OCI-LY3 (cell line): Measurements from ENCODE around the gene MINDY4.

Experiments used
- H2AFZ ChIP-seq: fragments of 200-600, 300-600 bp; shearing (Covaris generic); 2 replicates; pipeline ENCODE4 v1.6.0; 2014; ENCODE audit warnings: antibody characterized with exemption, low read depth, low read length
- H3K27ac ChIP-seq: fragments of 200-600, 300-600 bp; sonication (generic); 2 replicates; pipeline ENCODE4 v1.5.1; 2014; ENCODE audit warnings: mild to moderate bottlenecking, low read length, moderate library complexity, mixed read lengths
- H3K27me3 ChIP-seq: fragments of 200-600, 300-600 bp; sonication (generic); 2 replicates; pipeline ENCODE4 v1.6.1; 2014; ENCODE audit warnings: low read depth, low read length, mixed read lengths
- H3K36me3 ChIP-seq: fragments of 200-600, 300-600 bp; sonication (generic); replicated peaks from 2 replicates; pipeline ENCODE3; 2014; ENCODE audit warnings: low read depth, low read length, mixed read lengths
- H3K4me1 ChIP-seq: fragments of 300-600, 200-600 bp; sonication (generic); 2 replicates; pipeline ENCODE4 v1.6.1; 2014; ENCODE audit warnings: low read length, mixed read lengths
- H3K4me2 ChIP-seq: fragments of 200-600, 300-600 bp; sonication (generic); 2 replicates; pipeline ENCODE4 v1.6.1; 2014; ENCODE audit warnings: low read length, mixed read lengths
- H3K4me3 ChIP-seq: fragments of 300-600, 200-600 bp; sonication (generic); 2 replicates; pipeline ENCODE4 v1.5.1; 2014; ENCODE audit warnings: antibody characterized with exemption, mild to moderate bottlenecking, low read length, moderate library complexity
- H3K79me2 ChIP-seq: fragments of 300-600, 200-600 bp; shearing (Covaris generic); 2 replicates; pipeline ENCODE4 v1.6.1; 2014; ENCODE audit warnings: mild to moderate bottlenecking, low read length, mixed read lengths
- H3K9ac ChIP-seq: fragments of 300-600, 200-600 bp; shearing (Covaris generic); 2 replicates; pipeline ENCODE4 v1.6.0; 2014; ENCODE audit warnings: mild to moderate bottlenecking, low read length, moderate library complexity
- H3K9me3 ChIP-seq: fragments of 200-600, 300-600 bp; shearing (Covaris generic); 2 replicates; pipeline ENCODE4 v1.6.1; 2014; ENCODE audit warnings: low read length, mixed read lengths; ENCODE audit not compliant: insufficient read depth
- H4K20me1 ChIP-seq: fragments of 200-600, 300-600 bp; sonication (generic); 2 replicates; pipeline ENCODE4 v1.6.1; 2016; ENCODE audit warnings: low read length, mixed read lengths; ENCODE audit not compliant: insufficient read depth
- EZH2phosphoT487 ChIP-seq: fragments of 200-600 bp; shearing (Covaris generic); IDR thresholded peaks from 2 replicates; pipeline ENCODE4 v1.6.1; 2018; ENCODE audit warnings: antibody characterized with exemption, mixed run types, low read depth
- TF ChIP-seq, protein P1 (sequence below): fragments of 200-600, 300-600 bp; sonication (generic); IDR thresholded peaks from 2 replicates; pipeline ENCODE4 v1.5.1; 2014; ENCODE audit warnings: antibody characterized with exemption, low read length, low read depth

MINDY4 gene

DNA sequence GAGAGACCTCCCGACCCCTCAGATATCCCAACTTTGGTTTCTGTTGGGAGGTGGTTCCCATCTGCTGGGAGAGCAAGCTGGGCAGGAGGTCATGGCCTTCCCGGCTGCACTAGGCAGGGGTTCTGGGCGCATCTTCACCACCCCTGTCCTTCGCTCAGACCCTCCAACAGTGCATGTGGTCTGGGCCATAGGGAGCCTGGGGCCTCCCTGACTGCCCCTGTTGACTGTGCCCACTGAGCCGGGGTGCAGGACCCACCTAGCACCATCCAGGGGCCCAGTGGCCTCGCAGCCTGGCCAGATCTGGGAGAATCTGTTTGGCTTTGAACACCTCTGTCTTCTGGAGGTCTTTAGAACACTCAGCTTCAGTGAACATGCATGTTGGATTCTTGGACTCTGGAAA lies 38.0 kb upstream of the MINDY4 start:
- Histone ChIP-seq H3K36me3 (no peaks in the 10 kb centered on the region), H3K4me2 (no peak overlapping the region), H2AFZ (no peak overlapping the region), H3K79me2 (no peaks in the 10 kb centered on the region), H3K9me3 (no peaks in the 10 kb centered on the region), H3K27ac (no peak overlapping the region), H3K9ac (no peak overlapping the region), H3K4me3 (no peak overlapping the region), H3K4me1 (no peaks in the 10 kb centered on the region), H3K27me3 (peaks cover 6% of the 10 kb centered on the region; the same call in 1 of the 2 replicates), H4K20me1 (no peaks in the 10 kb centered on the region)
- TF ChIP-seq, protein P1, sequence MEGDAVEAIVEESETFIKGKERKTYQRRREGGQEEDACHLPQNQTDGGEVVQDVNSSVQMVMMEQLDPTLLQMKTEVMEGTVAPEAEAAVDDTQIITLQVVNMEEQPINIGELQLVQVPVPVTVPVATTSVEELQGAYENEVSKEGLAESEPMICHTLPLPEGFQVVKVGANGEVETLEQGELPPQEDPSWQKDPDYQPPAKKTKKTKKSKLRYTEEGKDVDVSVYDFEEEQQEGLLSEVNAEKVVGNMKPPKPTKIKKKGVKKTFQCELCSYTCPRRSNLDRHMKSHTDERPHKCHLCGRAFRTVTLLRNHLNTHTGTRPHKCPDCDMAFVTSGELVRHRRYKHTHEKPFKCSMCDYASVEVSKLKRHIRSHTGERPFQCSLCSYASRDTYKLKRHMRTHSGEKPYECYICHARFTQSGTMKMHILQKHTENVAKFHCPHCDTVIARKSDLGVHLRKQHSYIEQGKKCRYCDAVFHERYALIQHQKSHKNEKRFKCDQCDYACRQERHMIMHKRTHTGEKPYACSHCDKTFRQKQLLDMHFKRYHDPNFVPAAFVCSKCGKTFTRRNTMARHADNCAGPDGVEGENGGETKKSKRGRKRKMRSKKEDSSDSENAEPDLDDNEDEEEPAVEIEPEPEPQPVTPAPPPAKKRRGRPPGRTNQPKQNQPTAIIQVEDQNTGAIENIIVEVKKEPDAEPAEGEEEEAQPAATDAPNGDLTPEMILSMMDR = no peak
- no peak for TF ChIP-seq EZH2phosphoT487

DNA sequence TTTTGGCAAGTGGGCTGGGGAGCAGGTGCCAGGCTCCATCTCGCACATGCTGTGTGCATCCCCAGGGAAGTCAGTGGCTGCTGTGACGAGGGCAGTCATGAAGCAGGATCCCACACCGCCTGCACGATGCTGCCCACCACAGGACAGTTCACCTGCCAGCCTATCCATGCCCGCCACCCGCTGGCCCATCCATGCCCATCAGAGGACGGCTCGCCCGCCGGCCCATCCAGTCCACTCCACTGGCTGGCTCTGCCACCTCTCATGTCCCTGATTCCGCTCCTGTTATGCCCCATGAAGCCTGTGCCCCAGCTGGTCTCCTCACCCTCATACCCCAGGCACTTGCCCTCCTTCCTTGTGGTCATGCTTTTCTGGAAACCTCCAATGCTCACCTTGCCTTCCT lies 37.5 kb upstream of the MINDY4 start:
- no peaks in the 10 kb centered on the region for H3K79me2 ChIP-seq
- no peak overlapping the region for H3K9ac ChIP-seq
- no peak overlapping the region for H3K4me3 ChIP-seq
- no peaks in the 10 kb centered on the region for H3K36me3 ChIP-seq
- H3K9me3 ChIP-seq = no peaks in the 10 kb centered on the region
- H3K4me2 ChIP-seq = no peak overlapping the region
- TF ChIP-seq EZH2phosphoT487 = no peak
- TF ChIP-seq, protein P1 = no peak
- H4K20me1 ChIP-seq = no peaks in the 10 kb centered on the region
- peaks cover 5% of the 10 kb centered on the region; the same call in 1 of the 2 replicates for H3K27me3 ChIP-seq
- H3K27ac ChIP-seq = no peak overlapping the region
- no peak overlapping the region for H2AFZ ChIP-seq
- H3K4me1 ChIP-seq = no peaks in the 10 kb centered on the region

DNA sequence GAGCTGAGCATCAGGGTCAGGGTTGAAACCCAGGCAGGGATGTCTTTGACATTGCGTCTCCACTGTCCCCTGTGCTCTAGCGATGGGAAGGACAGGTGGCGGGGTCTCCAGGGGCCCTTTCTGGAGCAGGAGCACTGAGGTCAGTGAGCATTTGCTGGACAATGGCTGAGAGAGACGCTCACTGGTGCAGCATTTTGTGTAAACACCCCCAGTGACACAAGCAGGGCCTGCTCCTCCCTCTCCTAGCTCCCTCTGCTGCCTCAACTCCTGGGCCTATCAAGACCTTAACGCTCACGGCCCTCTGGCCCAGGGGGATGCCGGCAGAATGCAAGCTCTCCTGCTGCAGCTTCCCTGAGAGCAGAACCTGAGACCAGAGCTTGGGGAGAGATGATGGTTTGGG lies 36.7 kb upstream of the MINDY4 start:
- Histone ChIP-seq H3K4me3 (no peak overlapping the region), H3K79me2 (no peaks in the 10 kb centered on the region), H3K27ac (no peak overlapping the region), H3K9me3 (no peaks in the 10 kb centered on the region), H3K27me3 (no peaks in the 10 kb centered on the region), H4K20me1 (no peaks in the 10 kb centered on the region), H3K4me1 (no peaks in the 10 kb centered on the region), H3K4me2 (no peak overlapping the region), H2AFZ (no peak overlapping the region), H3K9ac (no peak overlapping the region), H3K36me3 (no peaks in the 10 kb centered on the region)
- TF ChIP-seq, protein P1 = no peak
- no peak for TF ChIP-seq EZH2phosphoT487

DNA sequence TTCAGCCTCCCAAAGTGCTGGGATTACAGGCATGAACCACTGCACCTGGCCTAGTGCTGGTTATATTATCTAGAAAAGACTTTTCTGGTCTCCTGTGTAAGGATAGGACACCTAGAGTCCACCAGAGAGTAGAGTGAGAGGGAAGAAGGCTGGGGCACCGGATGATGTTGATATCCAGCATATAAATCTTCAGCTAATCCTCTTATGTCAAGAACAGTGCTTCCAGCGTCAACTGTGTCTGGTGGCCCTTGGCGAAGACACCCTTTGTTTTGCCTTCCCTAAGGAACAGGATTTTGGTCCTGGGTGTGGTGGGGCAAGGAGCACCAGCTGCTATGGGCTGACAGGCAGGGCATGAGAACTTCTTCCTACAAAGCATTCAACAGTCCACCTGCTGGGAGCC lies 35.6 kb upstream of the MINDY4 start:
- H3K9ac ChIP-seq = no peak overlapping the region
- no peaks in the 10 kb centered on the region for H3K36me3 ChIP-seq
- H3K4me1 ChIP-seq = no peaks in the 10 kb centered on the region
- H3K4me3 ChIP-seq = no peak overlapping the region
- no peak overlapping the region for H2AFZ ChIP-seq
- no peaks in the 10 kb centered on the region for H3K27me3 ChIP-seq
- no peaks in the 10 kb centered on the region for H3K79me2 ChIP-seq
- no peaks in the 10 kb centered on the region for H4K20me1 ChIP-seq
- TF ChIP-seq, protein P1 = no peak
- TF ChIP-seq EZH2phosphoT487 = no peak
- H3K9me3 ChIP-seq = no peaks in the 10 kb centered on the region
- no peak overlapping the region for H3K27ac ChIP-seq
- no peak overlapping the region for H3K4me2 ChIP-seq
